IMR-90 (cell line): Measurements from ENCODE around the gene RPS3. TPM values are rescaled to one million over a fixed set of nuclear protein-coding genes. Genes with fewer than 3 reads are reported as not detected.

Source experiments
- ATAC-seq: fragments of 200-7000 bp; cut with Tn5 transposase; 2 replicates; pipeline ENCODE4 v1.9.1; 2020; ENCODE audit warnings: low read depth, mild to moderate bottlenecking, moderate library complexity
- BruUV-seq: library from RNA; stranded (reverse); fragments of 400-500 nt; replicated peaks from 2 replicates; lab custom pipeline; 2021; lab: Mats Ljungman, UMichigan
- CTCF ChIA-PET: fragments of 300-600 bp; formaldehyde crosslinking; extraction: SDS; loops from one replicate; lab custom pipeline; 2021; ENCODE audit warnings: antibody characterized with exemption; lab: Yijun Ruan, JAX
- POLR2A ChIA-PET: fragments of 300-600 bp; sonication (Branson Sonifier 250); formaldehyde crosslinking; loops from one replicate; lab custom pipeline; 2022; ENCODE audit warnings: antibody characterized with exemption; ENCODE audit not compliant: unreplicated experiment; lab: Charles Lee
- DNase-seq: peaks from one replicate; pipeline ENCODE4 v3.0.0; 2013
- H2AFZ ChIP-seq: replicated peaks from 2 replicates; pipeline ENCODE3; 2013; ENCODE audit warnings: low read length, mild to moderate bottlenecking; ENCODE audit not compliant: poor library complexity
- H2AK5ac ChIP-seq: 2 replicates; pipeline ENCODE4 v1.6.1; 2013; ENCODE audit warnings: low read depth, low read length, inconsistent platforms
- H2AK9ac ChIP-seq: replicated peaks from 2 replicates; pipeline ENCODE3; 2013; ENCODE audit warnings: mild to moderate bottlenecking, low read depth, low read length, moderate library complexity; ENCODE audit not compliant: poor library complexity
- H2BK120ac ChIP-seq: 2 replicates; pipeline ENCODE4 v1.6.1; 2013; ENCODE audit warnings: low read depth, low read length, inconsistent platforms
- H2BK15ac ChIP-seq: 3 replicates; pipeline ENCODE4 v1.6.1; 2013; ENCODE audit warnings: low read depth, low read length, inconsistent platforms
- H2BK20ac ChIP-seq: 2 replicates; pipeline ENCODE4 v1.6.1; 2013; ENCODE audit warnings: low read depth, mild to moderate bottlenecking, inconsistent platforms, low read length, moderate library complexity
- H2BK5ac ChIP-seq: 2 replicates; pipeline ENCODE4 v1.6.1; 2013; ENCODE audit warnings: mild to moderate bottlenecking, low read depth, low read length, inconsistent platforms; ENCODE audit not compliant: poor library complexity, severe bottlenecking
- H3K14ac ChIP-seq: replicated peaks from 2 replicates; pipeline ENCODE4 v1.6.1; 2013; ENCODE audit warnings: low read depth, low read length, inconsistent platforms
- H3K18ac ChIP-seq: 2 replicates; pipeline ENCODE4 v1.6.1; 2013; ENCODE audit warnings: low read depth, low read length, control low read depth
- H3K23ac ChIP-seq: 2 replicates; pipeline ENCODE4 v1.6.1; 2013; ENCODE audit warnings: low read depth, low read length, inconsistent platforms
- H3K27ac ChIP-seq: 2 replicates; pipeline ENCODE4 v1.5.1; 2013; ENCODE audit warnings: mild to moderate bottlenecking, control low read depth, low read length; ENCODE audit not compliant: insufficient read depth
- H3K27me3 ChIP-seq: 2 replicates; pipeline ENCODE4 v1.6.1; 2013; ENCODE audit warnings: low read length; ENCODE audit not compliant: control insufficient read depth, insufficient read depth
- H3K36me3 ChIP-seq: 2 replicates; pipeline ENCODE4 v1.6.1; 2013; ENCODE audit warnings: low read length, mixed read lengths; ENCODE audit not compliant: control insufficient read depth, insufficient read depth
- H3K4ac ChIP-seq: 2 replicates; pipeline ENCODE4 v1.6.1; 2013; ENCODE audit warnings: low read depth, low read length, inconsistent platforms
- H3K4me1 ChIP-seq: 2 replicates; pipeline ENCODE4 v1.6.1; 2013; ENCODE audit warnings: low read length, mixed read lengths; ENCODE audit not compliant: control insufficient read depth, insufficient read depth
- H3K4me2 ChIP-seq: 2 replicates; pipeline ENCODE4 v1.6.1; 2013; ENCODE audit warnings: low read depth, mild to moderate bottlenecking, control low read depth, low read length, moderate library complexity
- H3K4me3 ChIP-seq: 2 replicates; pipeline ENCODE4 v1.5.1; 2013; ENCODE audit warnings: low read depth, mild to moderate bottlenecking, control low read depth, low read length, moderate library complexity; ENCODE audit not compliant: insufficient read depth
- H3K56ac ChIP-seq: 2 replicates; pipeline ENCODE4 v1.6.1; 2013; ENCODE audit warnings: low read length, inconsistent platforms; ENCODE audit not compliant: insufficient read depth; ENCODE audit errors: extremely low read depth
- H3K79me1 ChIP-seq, 2 experiments: 2 replicates each; pipeline ENCODE4 v1.6.1; 2013; ENCODE audit warnings: low read length in 2 of 2, inconsistent platforms in 1 of 2, low read depth in 1 of 2
- H3K9ac ChIP-seq: 2 replicates; pipeline ENCODE4 v1.6.1; 2013; ENCODE audit warnings: low read depth, low read length, control low read depth
- H3K9me1 ChIP-seq: 2 replicates; pipeline ENCODE4 v1.6.1; 2013; ENCODE audit warnings: low read length, inconsistent platforms; ENCODE audit not compliant: insufficient read depth
- H3K9me3 ChIP-seq: 2 replicates; pipeline ENCODE4 v1.6.1; 2013; ENCODE audit warnings: low read length; ENCODE audit not compliant: control insufficient read depth, insufficient read depth
- H4K20me1 ChIP-seq: 2 replicates; pipeline ENCODE4 v1.6.1; 2013; ENCODE audit warnings: low read length, inconsistent platforms; ENCODE audit not compliant: insufficient read depth
- H4K5ac ChIP-seq: 2 replicates; pipeline ENCODE4 v1.6.1; 2013; ENCODE audit warnings: mild to moderate bottlenecking, low read depth, low read length, control low read depth
- H4K8ac ChIP-seq, 2 experiments: 2 replicates each; pipeline ENCODE4 v1.6.1; 2013; ENCODE audit warnings: low read depth in 2 of 2, low read length in 2 of 2, control low read depth in 1 of 2, inconsistent platforms in 1 of 2
- H4K91ac ChIP-seq: 2 replicates; pipeline ENCODE4 v1.6.1; 2013; ENCODE audit warnings: low read depth, low read length, inconsistent platforms; ENCODE audit not compliant: insufficient read depth
- BHLHE40 ChIP-seq: fragments of 150-350 bp; IDR thresholded peaks from 2 replicates; pipeline ENCODE4 v1.6.1; 2016; ENCODE audit warnings: mild to moderate bottlenecking, low read depth, low read length
- CEBPB ChIP-seq: IDR thresholded peaks from 2 replicates; pipeline ENCODE4 v1.6.1; 2012; ENCODE audit warnings: low read depth, low read length, improper control_type of control experiment
- CHD1 ChIP-seq: IDR thresholded peaks from 2 replicates; pipeline ENCODE4 v1.6.1; 2012; ENCODE audit warnings: low read depth, low read length, improper control_type of control experiment
- FOS ChIP-seq: fragments of 150-350 bp; IDR thresholded peaks from 2 replicates; pipeline ENCODE4 v1.6.1; 2016; ENCODE audit warnings: low read depth, low read length
- MAFK ChIP-seq: IDR thresholded peaks from 2 replicates; pipeline ENCODE4 v1.6.1; 2012; ENCODE audit warnings: low read depth, low read length, improper control_type of control experiment
- MAZ ChIP-seq: IDR thresholded peaks from 2 replicates; pipeline ENCODE4 v1.6.1; 2012; ENCODE audit warnings: low read depth, mild to moderate bottlenecking, low read length, improper control_type of control experiment, moderate library complexity, borderline replicate concordance
- MXI1 ChIP-seq: IDR thresholded peaks from 2 replicates; pipeline ENCODE4 v1.6.1; 2012; ENCODE audit warnings: low read depth, mild to moderate bottlenecking, low read length, moderate library complexity, borderline replicate concordance
- NFE2L2 ChIP-seq: fragments of 150-350 bp; IDR thresholded peaks from 2 replicates; pipeline ENCODE4 v1.6.1; 2016; ENCODE audit warnings: low read depth, mild to moderate bottlenecking, low read length
- POLR2A ChIP-seq: IDR thresholded peaks from 2 replicates; pipeline ENCODE4 v1.6.1; 2012; ENCODE audit warnings: mild to moderate bottlenecking, low read depth, low read length
- RAD21 ChIP-seq: IDR thresholded peaks from 2 replicates; pipeline ENCODE4 v1.6.1; 2012; ENCODE audit warnings: low read length, improper control_type of control experiment
- RFX5 ChIP-seq: IDR thresholded peaks from 2 replicates; pipeline ENCODE4 v1.8.0; 2012; ENCODE audit warnings: low read depth, mild to moderate bottlenecking, low read length, moderate library complexity
- SMC3 ChIP-seq: fragments of 150-350 bp; IDR thresholded peaks from 2 replicates; pipeline ENCODE4 v1.6.1; 2016; ENCODE audit warnings: low read depth, mild to moderate bottlenecking, antibody characterized with exemption, low read length, moderate library complexity
- WGBS, 2 experiments: methylation state at CpG; one replicate each; pipeline versions ENCODE4 v1.1.5 to v1.1.7; 2013; ENCODE audit warnings: missing lambda C conversion rate in 2 of 2; ENCODE audit not compliant: insufficient read length in 1 of 2; ENCODE audit errors: extremely low coverage in 2 of 2; 5-methylcytosine and 5-hydroxymethylcytosine counted together
- dilution Hi-C: fragments of 300-500 bp; cut with HindIII; formaldehyde crosslinking; loops from one replicate; pipeline ENCODE4 v1.14.3; 2018; ENCODE audit warnings: low sequenced_read_pairs; ENCODE audit not compliant: unreplicated experiment
- in situ Hi-C: fragments of 300-500 bp; cut with MboI; formaldehyde crosslinking; loops from 3 replicates; pipeline ENCODE4 v1.14.3; 2019; ENCODE audit warnings: low sequenced_read_pairs, inconsistent platforms, mixed read lengths
- intact Hi-C: fragments of 100-400 bp; cut with micrococcal nuclease; formaldehyde crosslinking; loops from 2 replicates; pipeline ENCODE4 v1.10.0; 2022
- polyA plus RNA-seq, 3 experiments: library from polyadenylated mRNA; depleted of rRNA; stranded (reverse); fragments of >200 nt; gene quantifications; 2 replicates each; pipeline ENCODE4 v1.2.3, GENCODE V29; 2012; ENCODE audit warnings: low replicate concordance in 1 of 3
- total RNA-seq: library from RNA; depleted of rRNA; stranded (reverse); fragments of >200 nt; gene quantifications from 2 replicates; pipeline ENCODE4 v1.2.3, GENCODE V29; 2012
- TF ChIP-seq, protein P1 (sequence below): conservative IDR thresholded peaks from 2 replicates; pipeline ENCODE4 v1.5.1; 2012; ENCODE audit warnings: mild to moderate bottlenecking, low read depth, low read length, improper control_type of control experiment
- TF ChIP-seq, protein P2 (sequence below): fragments of 150-350 bp; IDR thresholded peaks from 2 replicates; pipeline ENCODE4 v1.6.1; 2016; ENCODE audit warnings: low read depth, mild to moderate bottlenecking, low read length, moderate library complexity, borderline replicate concordance
- TF ChIP-seq, protein P3 (sequence below): fragments of 150-350 bp; IDR thresholded peaks from 2 replicates; pipeline ENCODE4 v1.6.1; 2017; ENCODE audit warnings: mild to moderate bottlenecking, antibody characterized with exemption, low read length, low read depth

The RPS3 gene
- total and polyA plus RNA-seq, 2 of the 4 experiments (the other 2 are of a cell fraction): 2,360 to 2,477 TPM

DNA sequence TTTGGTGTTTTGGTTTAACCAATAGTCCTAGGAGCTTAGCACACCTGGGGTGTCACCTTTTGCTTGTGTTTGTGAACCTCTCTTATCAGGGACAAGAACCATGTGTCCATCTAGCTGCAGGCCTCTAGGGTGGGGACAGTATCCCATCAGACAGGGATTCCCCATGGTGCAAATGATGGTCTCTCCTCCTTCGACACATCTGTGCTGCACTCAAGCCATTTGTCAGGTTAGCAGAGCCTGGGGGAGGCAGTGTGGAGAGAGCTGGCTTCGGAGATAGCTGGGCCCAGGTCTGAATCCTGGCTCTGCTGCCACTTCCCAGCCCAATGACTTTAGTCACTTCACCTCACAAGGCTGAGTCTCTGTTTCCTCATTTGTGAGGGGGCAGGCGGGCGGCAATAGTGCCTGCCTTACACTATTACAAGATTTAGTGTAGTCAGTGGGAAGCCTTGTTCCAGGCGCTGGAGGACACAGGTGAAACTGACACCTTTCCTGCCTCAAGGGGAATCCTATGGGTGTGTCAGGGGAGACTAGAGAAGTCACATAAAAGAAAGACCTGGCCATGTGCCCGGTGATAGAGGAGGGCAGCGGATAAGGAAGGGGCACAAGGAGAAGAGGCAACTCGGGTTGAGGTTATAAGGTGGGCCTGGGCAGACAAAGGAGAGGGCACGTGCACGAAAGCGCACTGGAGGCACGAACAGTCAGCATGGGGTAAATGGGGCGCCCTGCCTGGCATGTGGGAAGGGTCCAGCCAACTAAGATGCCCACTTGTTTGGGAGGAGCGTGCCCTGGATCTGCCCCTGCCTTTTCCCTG, 21.1 kb downstream of the RPS3 start:
- CTCF ChIA-PET: no interaction called here
- peak overlapping the region; percentile 74 for H3K14ac ChIP-seq
- H3K4me3 ChIP-seq: no peak overlapping the region
- POLR2A ChIA-PET: no interaction called here
- peaks cover 27% of the 10 kb centered on the region for H3K4me1 ChIP-seq
- H2BK5ac ChIP-seq: peak overlapping the region; percentile 63
- no peak for ATAC-seq
- H3K9me1 ChIP-seq: peaks cover 32% of the 10 kb centered on the region
- H3K9me3 ChIP-seq: no peaks in the 10 kb centered on the region
- BruUV-seq: no TSS peak
- peak overlapping the region; percentile 13 to 59; a peak in 2 of 4 replicates for H4K8ac ChIP-seq
- 100% methylated on average over 9 of the region's 14 CpGs; no CpG with 5 or more reads in 1 of the 2 experiments for WGBS, 2 experiments
- H3K9ac ChIP-seq: no peak overlapping the region
- H4K20me1 ChIP-seq: no peaks in the 10 kb centered on the region
- peak overlapping the region; percentile 93 for H3K4ac ChIP-seq
- peak overlapping the region; percentile 86; the same call in 2 of the 3 replicates for H2BK15ac ChIP-seq
- peak overlapping the region; percentile 35 for H2AK9ac ChIP-seq
- H3K27me3 ChIP-seq: no peaks in the 10 kb centered on the region
- H3K56ac ChIP-seq: no peak overlapping the region
- peak overlapping the region; percentile 92; the same call in 1 of the 2 replicates for H3K27ac ChIP-seq
- in situ Hi-C loops: no loop called here
- no peak overlapping the region for H2AFZ ChIP-seq
- peak overlapping the region; percentile 87 for H2BK20ac ChIP-seq
- peaks cover 19% of the 10 kb centered on the region for H3K36me3 ChIP-seq
- no peak overlapping the region for H3K4me2 ChIP-seq
- peak overlapping the region; percentile 97 for H2AK5ac ChIP-seq
- DNase-seq: no peak
- H3K79me1 ChIP-seq: peaks cover 14 to 31% of the 10 kb centered on the region in 2 experiments
- dilution Hi-C loops: no loop called here
- H3K18ac ChIP-seq: peak overlapping the region; percentile 91
- H3K23ac ChIP-seq: peak overlapping the region; percentile 76
- peak overlapping the region; percentile 88 for H2BK120ac ChIP-seq
- intact Hi-C loops: no loop called here
- peak overlapping the region; percentile 85 for H4K5ac ChIP-seq
- H4K91ac ChIP-seq: peak overlapping the region; percentile 72
- no peak for TF ChIP-seq MXI1
- no peak for TF ChIP-seq CHD1
- no peak for TF ChIP-seq MAZ
- TF ChIP-seq, protein P1, sequence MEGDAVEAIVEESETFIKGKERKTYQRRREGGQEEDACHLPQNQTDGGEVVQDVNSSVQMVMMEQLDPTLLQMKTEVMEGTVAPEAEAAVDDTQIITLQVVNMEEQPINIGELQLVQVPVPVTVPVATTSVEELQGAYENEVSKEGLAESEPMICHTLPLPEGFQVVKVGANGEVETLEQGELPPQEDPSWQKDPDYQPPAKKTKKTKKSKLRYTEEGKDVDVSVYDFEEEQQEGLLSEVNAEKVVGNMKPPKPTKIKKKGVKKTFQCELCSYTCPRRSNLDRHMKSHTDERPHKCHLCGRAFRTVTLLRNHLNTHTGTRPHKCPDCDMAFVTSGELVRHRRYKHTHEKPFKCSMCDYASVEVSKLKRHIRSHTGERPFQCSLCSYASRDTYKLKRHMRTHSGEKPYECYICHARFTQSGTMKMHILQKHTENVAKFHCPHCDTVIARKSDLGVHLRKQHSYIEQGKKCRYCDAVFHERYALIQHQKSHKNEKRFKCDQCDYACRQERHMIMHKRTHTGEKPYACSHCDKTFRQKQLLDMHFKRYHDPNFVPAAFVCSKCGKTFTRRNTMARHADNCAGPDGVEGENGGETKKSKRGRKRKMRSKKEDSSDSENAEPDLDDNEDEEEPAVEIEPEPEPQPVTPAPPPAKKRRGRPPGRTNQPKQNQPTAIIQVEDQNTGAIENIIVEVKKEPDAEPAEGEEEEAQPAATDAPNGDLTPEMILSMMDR: no peak
- no peak for TF ChIP-seq SMC3
- TF ChIP-seq FOS: no peak
- no peak for TF ChIP-seq RFX5
- TF ChIP-seq MAFK: no peak
- no peak for TF ChIP-seq NFE2L2
- no peak for TF ChIP-seq POLR2A
- TF ChIP-seq, protein P2, sequence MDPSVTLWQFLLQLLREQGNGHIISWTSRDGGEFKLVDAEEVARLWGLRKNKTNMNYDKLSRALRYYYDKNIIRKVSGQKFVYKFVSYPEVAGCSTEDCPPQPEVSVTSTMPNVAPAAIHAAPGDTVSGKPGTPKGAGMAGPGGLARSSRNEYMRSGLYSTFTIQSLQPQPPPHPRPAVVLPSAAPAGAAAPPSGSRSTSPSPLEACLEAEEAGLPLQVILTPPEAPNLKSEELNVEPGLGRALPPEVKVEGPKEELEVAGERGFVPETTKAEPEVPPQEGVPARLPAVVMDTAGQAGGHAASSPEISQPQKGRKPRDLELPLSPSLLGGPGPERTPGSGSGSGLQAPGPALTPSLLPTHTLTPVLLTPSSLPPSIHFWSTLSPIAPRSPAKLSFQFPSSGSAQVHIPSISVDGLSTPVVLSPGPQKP: no peak
- no peak for TF ChIP-seq RAD21
- TF ChIP-seq BHLHE40: no peak
- TF ChIP-seq, protein P3, sequence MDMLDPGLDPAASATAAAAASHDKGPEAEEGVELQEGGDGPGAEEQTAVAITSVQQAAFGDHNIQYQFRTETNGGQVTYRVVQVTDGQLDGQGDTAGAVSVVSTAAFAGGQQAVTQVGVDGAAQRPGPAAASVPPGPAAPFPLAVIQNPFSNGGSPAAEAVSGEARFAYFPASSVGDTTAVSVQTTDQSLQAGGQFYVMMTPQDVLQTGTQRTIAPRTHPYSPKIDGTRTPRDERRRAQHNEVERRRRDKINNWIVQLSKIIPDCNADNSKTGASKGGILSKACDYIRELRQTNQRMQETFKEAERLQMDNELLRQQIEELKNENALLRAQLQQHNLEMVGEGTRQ: no peak
- TF ChIP-seq CEBPB: no peak
